ENCODE results near the gene CHRND. TPM values are rescaled to one million over a fixed set of nuclear protein-coding genes. Genes with fewer than 3 reads are reported as not detected.

Gene CHRND
- total and polyA plus RNA-seq, 2 of the 8 experiments (the other 6 are each of a cell fraction or from before 2014, with no cell fraction given), result 0.24 TPM; not detected in 1

GRCh38 chr2:232476791-232477190, 49.2 kb upstream of the CHRND start:
- Histone ChIP-seq H3K23me2 (ENCODE audit: low read depth, low read length) (no peaks in the 10 kb centered on the region), H4K5ac (ENCODE audit: insufficient read length, low read depth, low read length) (no peak overlapping the region), H3K23ac (ENCODE audit: insufficient read length) (no peak overlapping the region), H3K4me2 (ENCODE audit: insufficient read depth in 1 of 2, low read depth in 2 of 2, low read length in 2 of 2) (no peak overlapping the region), H3K27ac (ENCODE audit: low read depth, low read length) (no peak overlapping the region), H3K27me3 (replicated peaks in 1 of 4; ENCODE audit: control insufficient read depth in 3 of 4, extremely low read depth in 1 of 4, insufficient read depth in 3 of 4, low read length in 3 of 4) (no peaks in the 10 kb centered on the region; a peak in 1 of 7 replicates), H3K4ac (replicated peaks; ENCODE audit: insufficient read length, low read depth, low read length) (no peak overlapping the region), H3K14ac (ENCODE audit: insufficient read length) (no peak overlapping the region), H3K36me3 (ENCODE audit: control insufficient read depth in 2 of 4, insufficient read depth in 4 of 4, low read length in 3 of 4) (no peaks in the 10 kb centered on the region), H3K79me1 (ENCODE audit: low read depth, low read length) (no peaks in the 10 kb centered on the region), H3K4me1 (replicated peaks in 1 of 4; ENCODE audit: control insufficient read depth in 3 of 4, insufficient read depth in 4 of 4, low read length in 3 of 4) (no peaks in the 10 kb centered on the region; a peak in 1 of 7 replicates), H2AFZ (ENCODE audit: low read length) (no peak overlapping the region), H3K9ac (replicated peaks in 1 of 4; ENCODE audit: extremely low read depth in 1 of 4, low read depth in 3 of 4, low read length in 3 of 4) (no peak overlapping the region), H2BK5ac (ENCODE audit: low read depth, low read length) (no peak overlapping the region), H3K18ac (ENCODE audit: extremely low read depth, low read length) (no peak overlapping the region), H3K79me2 (ENCODE audit: control insufficient read depth in 1 of 2, insufficient read depth in 2 of 2, low read length in 2 of 2) (no peaks in the 10 kb centered on the region), H4K20me1 (replicated peaks in 1 of 2; ENCODE audit: control insufficient read depth in 1 of 2, insufficient read depth in 2 of 2, low read length in 2 of 2) (no peaks in the 10 kb centered on the region), H3K9me3 (ENCODE audit: insufficient read depth in 2 of 2, low read depth in 1 of 2, low read length in 1 of 2) (no peaks in the 10 kb centered on the region), H4K91ac (replicated peaks; ENCODE audit: insufficient read length, low read length) (no peak overlapping the region), H2BK15ac (ENCODE audit: low read length) (no peak overlapping the region), H2BK20ac (ENCODE audit: low read length) (no peak overlapping the region), H2AK5ac (ENCODE audit: low read depth, low read length) (no peak overlapping the region), H3K4me3 (ENCODE audit: extremely low read depth in 1 of 4, insufficient read depth in 2 of 4, low read depth in 3 of 4, low read length in 4 of 4) (no peak overlapping the region), H3K56ac (replicated peaks; ENCODE audit: insufficient read length, low read depth, low read length) (no peak overlapping the region), H4K8ac (ENCODE audit: extremely low read depth, insufficient read depth, low read length) (no peak overlapping the region), H2BK120ac (replicated peaks; ENCODE audit: low read depth, low read length) (no peak overlapping the region), H2BK12ac (ENCODE audit: low read depth, low read length) (no peak overlapping the region)
- DNase-seq (ENCODE audit: low read depth in 1 of 2, low spot score in 2 of 2) (no peak), FAIRE-seq (no peak)
- WGBS, 2 experiments (ENCODE audit: extremely low coverage in 1 of 2, insufficient coverage in 1 of 2, insufficient read length in 1 of 2, insufficient replicate concordance in 2 of 2, low coverage in 1 of 2, low lambda C conversion rate in 2 of 2, missing lambda C conversion rate in 1 of 2), result 98% methylated on average over 7 of the region's 7 CpGs; no CpG with 5 or more reads in 1 of the 2 experiments
- POLR2A ChIA-PET (ENCODE audit: partially characterized antibody), result interaction anchor here (1.0 to 1.5 kb wide), 2 partner anchors 10 to 12 kb away, joined by 3 to 5 read pairs; no protein-coding TSS in a partner anchor
- CTCF ChIA-PET (ENCODE audit: partially characterized antibody), result interaction anchor here (0.6 to 6.2 kb wide), 15 partner anchors 8 to 190 kb away, joined by 3 to 66 read pairs (median 4); partner anchors contain the start of gene ALPI
- TF ChIP-seq YY1 (IDR thresholded peaks at IDR 0.05; ENCODE audit: low read depth, low read length) (no peak), GABPA (IDR thresholded peaks at IDR 0.05; ENCODE audit: borderline replicate concordance, insufficient read depth, low read length) (no peak), SUZ12 (IDR thresholded peaks at IDR 0.05; ENCODE audit: low read length) (no peak), POLR2A (IDR thresholded peaks at IDR 0.05; ENCODE audit: control extremely low read depth in 1 of 2, low read depth in 2 of 2, low read length in 2 of 2) (no peak), BCL11A (IDR thresholded peaks at IDR 0.05; ENCODE audit: low read depth in 2 of 2, low read length in 2 of 2) (no peak), MAFK (IDR thresholded peaks at IDR 0.05; ENCODE audit: low read depth, low read length) (no peak), HDAC2 (IDR thresholded peaks at IDR 0.05; ENCODE audit: borderline replicate concordance in 1 of 2, low read depth in 2 of 2, low read length in 2 of 2) (no peak)
